ENCODE results near the gene HMGB2.

DNA sequence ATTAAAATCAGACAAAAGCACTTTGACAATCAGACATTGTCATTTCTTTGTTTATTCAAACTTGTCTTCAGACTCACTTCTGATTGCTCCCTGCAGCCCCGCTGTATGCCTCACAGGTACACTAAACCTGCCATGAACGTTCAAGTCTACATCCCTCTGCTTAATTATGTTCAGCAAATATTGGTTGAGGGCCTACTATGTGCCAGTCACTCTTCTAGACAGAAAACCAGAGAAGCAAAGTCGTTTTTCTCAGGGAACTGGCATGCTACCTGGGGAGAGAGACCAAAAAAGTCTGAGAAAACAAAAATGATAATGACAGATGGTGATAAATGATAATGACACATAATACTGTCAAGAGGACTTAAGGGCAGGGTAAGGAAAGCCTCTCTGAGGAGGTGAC, 19.4 kb downstream of the HMGB2 start:
- TF ChIP-seq POLR2A (IDR thresholded peaks at IDR 0.05): no peak
- TF ChIP-seq, protein P1, sequence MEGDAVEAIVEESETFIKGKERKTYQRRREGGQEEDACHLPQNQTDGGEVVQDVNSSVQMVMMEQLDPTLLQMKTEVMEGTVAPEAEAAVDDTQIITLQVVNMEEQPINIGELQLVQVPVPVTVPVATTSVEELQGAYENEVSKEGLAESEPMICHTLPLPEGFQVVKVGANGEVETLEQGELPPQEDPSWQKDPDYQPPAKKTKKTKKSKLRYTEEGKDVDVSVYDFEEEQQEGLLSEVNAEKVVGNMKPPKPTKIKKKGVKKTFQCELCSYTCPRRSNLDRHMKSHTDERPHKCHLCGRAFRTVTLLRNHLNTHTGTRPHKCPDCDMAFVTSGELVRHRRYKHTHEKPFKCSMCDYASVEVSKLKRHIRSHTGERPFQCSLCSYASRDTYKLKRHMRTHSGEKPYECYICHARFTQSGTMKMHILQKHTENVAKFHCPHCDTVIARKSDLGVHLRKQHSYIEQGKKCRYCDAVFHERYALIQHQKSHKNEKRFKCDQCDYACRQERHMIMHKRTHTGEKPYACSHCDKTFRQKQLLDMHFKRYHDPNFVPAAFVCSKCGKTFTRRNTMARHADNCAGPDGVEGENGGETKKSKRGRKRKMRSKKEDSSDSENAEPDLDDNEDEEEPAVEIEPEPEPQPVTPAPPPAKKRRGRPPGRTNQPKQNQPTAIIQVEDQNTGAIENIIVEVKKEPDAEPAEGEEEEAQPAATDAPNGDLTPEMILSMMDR (IDR thresholded peaks at IDR 0.05): no peak
